WTC11 (cell line): ENCODE results near the gene TOP2B.

ENCODE experiments used
- CTCF ChIP-seq: fragments of 200-600 bp; IDR thresholded peaks from 2 replicates; pipeline ENCODE4 v1.8.0; 2022; ENCODE audit warnings: antibody characterized with exemption
- ELF4 ChIP-seq: sonication (generic); formaldehyde crosslinking; IDR thresholded peaks from 2 replicates; pipeline ENCODE4 v1.8.1; 2022; ENCODE audit warnings: low read depth, mild to moderate bottlenecking, moderate library complexity, missing genetic modification reagents
- FOXP4 ChIP-seq: sonication (generic); formaldehyde crosslinking; IDR thresholded peaks from 2 replicates; pipeline ENCODE4 v1.8.0; 2022; ENCODE audit warnings: mild to moderate bottlenecking, missing genetic modification reagents
- JUN ChIP-seq: sonication (generic); formaldehyde crosslinking; IDR thresholded peaks from 2 replicates; pipeline ENCODE4 v1.8.0; 2023; ENCODE audit warnings: mild to moderate bottlenecking, missing genetic modification reagents
- MLX ChIP-seq: sonication (generic); formaldehyde crosslinking; IDR thresholded peaks from 2 replicates; pipeline ENCODE4 v1.8.1; 2023; ENCODE audit warnings: mild to moderate bottlenecking, missing genetic modification reagents, moderate library complexity
- NR2C2 ChIP-seq: sonication (generic); formaldehyde crosslinking; IDR thresholded peaks from 2 replicates; pipeline ENCODE4 v1.8.0; 2022; ENCODE audit warnings: mild to moderate bottlenecking, missing genetic modification reagents
- TEAD4 ChIP-seq: sonication (generic); formaldehyde crosslinking; IDR thresholded peaks from 2 replicates; pipeline ENCODE4 v1.8.0; 2022; ENCODE audit warnings: mild to moderate bottlenecking, missing genetic modification reagents
- USF1 ChIP-seq: sonication (generic); formaldehyde crosslinking; IDR thresholded peaks from 2 replicates; pipeline ENCODE4 v1.8.0; 2022; ENCODE audit warnings: mild to moderate bottlenecking, missing genetic modification reagents
- ZNF416 ChIP-seq: fragments of 250-450 bp; sonication (Bioruptor Pico); IDR thresholded peaks from 2 replicates; pipeline ENCODE4 v1.9.0; 2021; ENCODE audit warnings: mild to moderate bottlenecking, inconsistent platforms
- ZNF671 ChIP-seq: fragments of 250-450 bp; sonication (Bioruptor Pico); IDR thresholded peaks from 2 replicates; pipeline ENCODE4 v1.8.0; 2021; ENCODE audit warnings: mild to moderate bottlenecking

GRCh38 chr3:25588441-25589103 is 76.1 kb downstream of the TOP2B start:
- TF ChIP-seq USF1 (CRISPR knock-in tag) = no peak
- no peak for TF ChIP-seq JUN (CRISPR knock-in tag)
- no peak for TF ChIP-seq CTCF
- TF ChIP-seq NR2C2 (CRISPR knock-in tag) = no peak
- TF ChIP-seq ZNF671 (CRISPR knock-in tag) = no peak
- TF ChIP-seq FOXP4 (CRISPR knock-in tag) = no peak
- TF ChIP-seq ELF4 = no peak
- TF ChIP-seq TEAD4 (CRISPR knock-in tag) = no peak
- no peak for TF ChIP-seq MLX (CRISPR knock-in tag)
- TF ChIP-seq ZNF416 = no peak
